Skin of body (tissue), 1 donor: ENCODE data around the gene STN1. TPM values are rescaled to one million over a fixed set of nuclear protein-coding genes. Genes with fewer than 3 reads are reported as not detected.

Experiments
- total RNA-seq: library from RNA; depleted of rRNA; stranded (reverse); fragments of >200 nt; gene quantifications from one replicate; pipeline ENCODE4 v1.2.3, GENCODE V29; 2014

STN1 gene
- total RNA-seq, 1 donor from 2014 or later: 15.4 TPM

Other genes with a start within 250 kb of the STN1 start
- gene SH3PXD2A, start 62.6 kb downstream of the STN1 start, total RNA-seq: 52.0 TPM
- 67.0 TPM for gene SLK, start 49.0 kb upstream of the STN1 start, total RNA-seq
- 128 TPM for gene COL17A1, start 167.7 kb upstream of the STN1 start, total RNA-seq
- 5.6 TPM for gene SFR1, start 204.0 kb upstream of the STN1 start, total RNA-seq